Ascending aorta (tissue), 2 donors: ENCODE results near the gene LILRB4. TPM values are rescaled to one million over a fixed set of nuclear protein-coding genes. Genes with fewer than 3 reads are reported as not detected.
A peak's percentile ranks its signal among the peaks of the same experiment; 100 is the strongest.

ENCODE experiments used
- DNase-seq, 2 donors: peaks; one replicate each; pipeline ENCODE4 v3.0.0-alpha.2; 2019; ENCODE audit warnings: low spot score in 2 of 2
- H3K27ac ChIP-seq, 2 donors: fragments of 200-600 bp; sonication (generic); one replicate each; pipeline ENCODE4 v1.5.1; 2016 to 2017; ENCODE audit warnings: mild to moderate bottlenecking in 1 of 2
- H3K27me3 ChIP-seq: fragments of 200-600 bp; sonication (generic); one replicate; pipeline ENCODE4 v1.5.1; 2017
- H3K36me3 ChIP-seq, 2 donors: fragments of 200-600 bp; sonication (generic); one replicate each; pipeline ENCODE4 v1.5.1; 2016
- H3K4me1 ChIP-seq, 2 donors: fragments of 200-600 bp; sonication (generic); one replicate each; pipeline ENCODE4 v1.5.1; 2016 to 2017; ENCODE audit warnings: mild to moderate bottlenecking in 1 of 2
- H3K4me3 ChIP-seq, 2 donors: fragments of 200-600 bp; sonication (generic); one replicate each; pipeline ENCODE4 v1.5.1; 2016 to 2017; ENCODE audit warnings: mild to moderate bottlenecking in 1 of 2
- H3K9me3 ChIP-seq, 2 donors: fragments of 200-600 bp; sonication (generic); one replicate each; pipeline ENCODE4 v1.5.1; 2016
- intact Hi-C: fragments of 100-400 bp; cut with DNase I; formaldehyde crosslinking; loops from one replicate; pipeline ENCODE4 v1.15.1; 2023
- total RNA-seq: library from RNA; depleted of rRNA; stranded (reverse); fragments of >200 nt; gene quantifications from one replicate; pipeline ENCODE4 v1.1.0, GENCODE V29; 2016
- TF ChIP-seq, protein P1 (sequence below), 3 experiments: fragments of 200-600 bp in 2 of 3; fragments of 450-650 bp in 1 of 3; sonication (generic) in 2 of 3; IDR thresholded peaks; one replicate each; pipeline ENCODE4 v1.5.1; 2016 to 2019; ENCODE audit warnings: antibody characterized with exemption in 3 of 3, mild to moderate bottlenecking in 1 of 3, moderate library complexity in 1 of 3

The LILRB4 gene
- total RNA-seq, 1 donor from 2014 or later = 0.64 TPM

GRCh38 chr19:54648129-54648528 lies 14.7 kb upstream of the LILRB4 start:
- H3K36me3 ChIP-seq = no peaks in the 10 kb centered on the region
- no peaks in the 10 kb centered on the region for H3K9me3 ChIP-seq
- no peak overlapping the region for H3K4me3 ChIP-seq
- H3K27me3 ChIP-seq = no peaks in the 10 kb centered on the region
- H3K4me1 ChIP-seq = no peaks in the 10 kb centered on the region
- TF ChIP-seq, protein P1, sequence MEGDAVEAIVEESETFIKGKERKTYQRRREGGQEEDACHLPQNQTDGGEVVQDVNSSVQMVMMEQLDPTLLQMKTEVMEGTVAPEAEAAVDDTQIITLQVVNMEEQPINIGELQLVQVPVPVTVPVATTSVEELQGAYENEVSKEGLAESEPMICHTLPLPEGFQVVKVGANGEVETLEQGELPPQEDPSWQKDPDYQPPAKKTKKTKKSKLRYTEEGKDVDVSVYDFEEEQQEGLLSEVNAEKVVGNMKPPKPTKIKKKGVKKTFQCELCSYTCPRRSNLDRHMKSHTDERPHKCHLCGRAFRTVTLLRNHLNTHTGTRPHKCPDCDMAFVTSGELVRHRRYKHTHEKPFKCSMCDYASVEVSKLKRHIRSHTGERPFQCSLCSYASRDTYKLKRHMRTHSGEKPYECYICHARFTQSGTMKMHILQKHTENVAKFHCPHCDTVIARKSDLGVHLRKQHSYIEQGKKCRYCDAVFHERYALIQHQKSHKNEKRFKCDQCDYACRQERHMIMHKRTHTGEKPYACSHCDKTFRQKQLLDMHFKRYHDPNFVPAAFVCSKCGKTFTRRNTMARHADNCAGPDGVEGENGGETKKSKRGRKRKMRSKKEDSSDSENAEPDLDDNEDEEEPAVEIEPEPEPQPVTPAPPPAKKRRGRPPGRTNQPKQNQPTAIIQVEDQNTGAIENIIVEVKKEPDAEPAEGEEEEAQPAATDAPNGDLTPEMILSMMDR (IDR thresholded peaks at IDR 0.05) = no peak
- intact Hi-C loops = no loop called here
- no peak for DNase-seq
- no peak overlapping the region for H3K27ac ChIP-seq

DNA sequence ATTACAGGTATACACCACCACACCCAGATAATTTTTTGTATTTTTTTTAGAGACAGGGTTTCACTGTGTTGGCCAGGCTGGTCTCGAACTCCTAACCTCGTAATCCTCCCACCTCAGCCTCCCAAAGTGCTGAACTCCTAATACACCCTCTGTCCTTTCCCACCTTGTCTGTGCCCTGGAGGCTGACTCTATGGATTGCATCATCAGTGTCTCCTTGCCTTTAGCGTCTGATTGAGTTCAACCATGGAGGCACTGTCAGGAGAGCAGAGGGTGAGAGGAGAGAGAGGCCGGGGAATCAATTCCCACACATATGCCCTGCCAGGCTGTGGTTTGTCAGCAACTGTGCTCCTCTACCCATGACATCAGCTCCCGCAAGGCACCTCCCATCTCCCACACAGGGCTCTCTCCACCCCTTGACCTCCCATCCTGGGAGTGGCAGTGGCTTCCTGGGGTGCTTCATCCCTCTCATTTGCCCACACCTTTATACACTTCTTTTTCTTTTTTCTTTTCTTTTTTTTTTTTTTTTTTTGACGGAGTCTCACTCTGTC lies 12.6 kb upstream of the LILRB4 start:
- no peaks in the 10 kb centered on the region for H3K36me3 ChIP-seq
- TF ChIP-seq, protein P1 (IDR thresholded peaks at IDR 0.05) = no peak
- no peaks in the 10 kb centered on the region for H3K27me3 ChIP-seq
- no peak overlapping the region for H3K27ac ChIP-seq
- intact Hi-C loops = no loop called here
- no peaks in the 10 kb centered on the region for H3K9me3 ChIP-seq
- no peak for DNase-seq
- H3K4me3 ChIP-seq = no peak overlapping the region
- H3K4me1 ChIP-seq = no peaks in the 10 kb centered on the region

GRCh38 chr19:54653181-54653809 lies 9.5 kb upstream of the LILRB4 start:
- TF ChIP-seq, protein P1 (IDR thresholded peaks at IDR 0.05) = peak; percentile 11 to 36 (median 25)
- no peaks in the 10 kb centered on the region for H3K4me1 ChIP-seq

GRCh38 chr19:54654447-54655321 lies 8.1 kb upstream of the LILRB4 start:
- TF ChIP-seq, protein P1 (IDR thresholded peaks at IDR 0.05) = no peak
- intact Hi-C loops = no loop called here
- Histone ChIP-seq H3K4me3 (no peak overlapping the region), H3K4me1 (no peaks in the 10 kb centered on the region), H3K36me3 (no peaks in the 10 kb centered on the region), H3K9me3 (no peaks in the 10 kb centered on the region), H3K27me3 (no peaks in the 10 kb centered on the region), H3K27ac (no peak overlapping the region)
- no peak for DNase-seq

More at GRCh38 chr19:54653181-54653809, 9.5 kb upstream of the LILRB4 start:
- no peak overlapping the region for H3K27ac ChIP-seq
- no peaks in the 10 kb centered on the region for H3K27me3 ChIP-seq
- intact Hi-C loops = no loop called here
- no peak overlapping the region for H3K4me3 ChIP-seq
- no peaks in the 10 kb centered on the region for H3K36me3 ChIP-seq
- no peaks in the 10 kb centered on the region for H3K9me3 ChIP-seq
- peak in 1 of 2 donors; percentile 46 for DNase-seq

DNA sequence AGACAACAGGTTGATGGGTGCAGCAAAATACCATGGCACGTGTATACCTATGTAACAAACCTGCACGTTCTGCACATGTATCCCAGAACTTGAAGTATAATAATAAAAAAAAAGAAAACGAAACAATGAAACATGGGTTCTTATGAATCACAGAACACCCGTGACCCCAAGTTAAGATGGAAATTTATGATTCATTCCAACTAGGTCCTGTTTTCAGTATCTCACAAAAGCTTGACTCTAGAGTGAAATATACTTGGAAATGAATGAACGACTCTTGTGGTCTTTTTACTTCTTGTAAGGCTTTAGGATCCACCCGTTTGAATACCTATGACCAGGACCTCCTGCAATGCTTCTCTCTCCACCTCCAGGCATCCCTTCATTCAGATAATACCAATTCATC lies 3.5 kb upstream of the LILRB4 start:
- Histone ChIP-seq H3K27me3 (no peaks in the 10 kb centered on the region), H3K4me1 (no peaks in the 10 kb centered on the region), H3K27ac (no peak overlapping the region), H3K9me3 (no peaks in the 10 kb centered on the region), H3K36me3 (no peaks in the 10 kb centered on the region), H3K4me3 (no peak overlapping the region)
- intact Hi-C loops = no loop called here
- TF ChIP-seq, protein P1 (IDR thresholded peaks at IDR 0.05) = no peak
- DNase-seq = no peak
